Activated CD4-positive, alpha-beta T cell treated with anti-CD3 and anti-CD28 coated beads, Interleukin-2, Interleukin-6, amounts not matched to agents 100 ng/mL and 50 ng/mL, durations not matched to agents 16 hours and 8 hours (primary cell): Measurements from ENCODE around the gene PRDM1.

ENCODE experiments used
- DNase-seq: peaks from one replicate; pipeline ENCODE4 v3.0.0-alpha.2; 2020

PRDM1 gene

GRCh38 chr6:106118835-106119431 lies 32.8 kb downstream of the PRDM1 start:
- peak; percentile 58 for DNase-seq

GRCh38 chr6:106119546-106119945 lies 33.4 kb downstream of the PRDM1 start:
- no peak for DNase-seq

GRCh38 chr6:106120006-106120405 lies 33.9 kb downstream of the PRDM1 start:
- DNase-seq: no peak

- DNase-seq: no peak
These were observed 34.3 kb downstream of the PRDM1 start for GRCh38 chr6:106120406-106120805.

- DNase-seq: no peak
These were observed 36.3 kb downstream of the PRDM1 start for GRCh38 chr6:106122306-106122918.

- no peak for DNase-seq
These were observed 37.0 kb downstream of the PRDM1 start for GRCh38 chr6:106122938-106123656.

GRCh38 chr6:106124015-106124414 lies 37.9 kb downstream of the PRDM1 start:
- no peak for DNase-seq

GRCh38 chr6:106124437-106125430 lies 38.6 kb downstream of the PRDM1 start:
- DNase-seq: no peak

GRCh38 chr6:106125925-106126435 lies 39.8 kb downstream of the PRDM1 start:
- peak; percentile 90 for DNase-seq

GRCh38 chr6:106126482-106126881 lies 40.3 kb downstream of the PRDM1 start:
- DNase-seq: no peak

- DNase-seq: no peak
These were observed 43.0 kb downstream of the PRDM1 start for GRCh38 chr6:106128981-106129781.

GRCh38 chr6:106132153-106132698 lies 46.1 kb downstream of the PRDM1 start:
- DNase-seq: no peak

GRCh38 chr6:106133040-106133439 lies 46.9 kb downstream of the PRDM1 start:
- no peak for DNase-seq

GRCh38 chr6:106134087-106134770 lies 48.1 kb downstream of the PRDM1 start:
- no peak for DNase-seq

- no peak for DNase-seq
These were observed 48.9 kb downstream of the PRDM1 start for GRCh38 chr6:106134906-106135634.

- DNase-seq: no peak
These were observed 49.9 kb downstream of the PRDM1 start for GRCh38 chr6:106135911-106136571.

- DNase-seq: no peak
These were observed 50.7 kb downstream of the PRDM1 start for GRCh38 chr6:106136845-106137244.

- DNase-seq: no peak
These were observed 52.0 kb downstream of the PRDM1 start for GRCh38 chr6:106138151-106138550.

GRCh38 chr6:106141441-106142237 lies 55.5 kb downstream of the PRDM1 start:
- DNase-seq: peak; percentile 62
